OCI-LY7 (cell line): ENCODE measurements around the gene VASP.

Experiments
- EZH2phosphoT487 ChIP-seq: fragments of 200-600 bp; sonication (generic); IDR thresholded peaks from 2 replicates; pipeline ENCODE4 v1.6.1; 2018; ENCODE audit warnings: low read depth, borderline replicate concordance, mild to moderate bottlenecking, mixed run types, antibody characterized with exemption, low read length, moderate library complexity, mixed read lengths
- TF ChIP-seq, protein P1 (sequence below): fragments of 200-600 bp; sonication (generic); conservative IDR thresholded peaks from 2 replicates; pipeline ENCODE4 v1.5.1; 2014; ENCODE audit warnings: mild to moderate bottlenecking, antibody characterized with exemption, low read length, moderate library complexity, mixed read lengths

DNA sequence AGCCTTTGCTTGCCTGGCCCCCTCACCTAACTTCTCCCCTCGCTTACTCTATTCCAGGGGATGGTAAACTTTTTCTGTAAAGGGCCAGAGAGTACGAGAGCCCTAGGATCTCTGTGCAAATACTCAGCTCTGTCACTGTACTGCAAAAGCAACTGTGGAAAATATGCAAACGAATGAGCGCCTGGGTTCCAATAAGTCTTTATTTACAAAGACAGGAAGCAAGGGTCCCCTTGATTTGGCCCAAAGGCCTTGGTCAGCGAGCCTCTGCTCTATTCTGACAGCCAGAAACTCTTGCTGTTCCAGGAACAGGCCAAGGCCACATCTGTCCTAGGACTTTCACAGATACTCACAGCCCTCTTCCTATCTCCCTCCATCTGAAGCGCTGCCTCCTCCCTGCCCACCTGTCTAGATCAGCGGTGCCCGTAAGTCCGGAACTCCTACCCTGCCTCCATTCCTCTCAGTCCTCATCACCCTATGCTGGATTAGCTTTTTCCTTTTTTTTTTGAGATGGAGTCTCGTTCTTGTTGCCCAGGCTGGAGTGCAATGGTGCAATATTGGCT lies 40.0 kb downstream of the VASP start:
- TF ChIP-seq EZH2phosphoT487, result no peak
- TF ChIP-seq, protein P1, sequence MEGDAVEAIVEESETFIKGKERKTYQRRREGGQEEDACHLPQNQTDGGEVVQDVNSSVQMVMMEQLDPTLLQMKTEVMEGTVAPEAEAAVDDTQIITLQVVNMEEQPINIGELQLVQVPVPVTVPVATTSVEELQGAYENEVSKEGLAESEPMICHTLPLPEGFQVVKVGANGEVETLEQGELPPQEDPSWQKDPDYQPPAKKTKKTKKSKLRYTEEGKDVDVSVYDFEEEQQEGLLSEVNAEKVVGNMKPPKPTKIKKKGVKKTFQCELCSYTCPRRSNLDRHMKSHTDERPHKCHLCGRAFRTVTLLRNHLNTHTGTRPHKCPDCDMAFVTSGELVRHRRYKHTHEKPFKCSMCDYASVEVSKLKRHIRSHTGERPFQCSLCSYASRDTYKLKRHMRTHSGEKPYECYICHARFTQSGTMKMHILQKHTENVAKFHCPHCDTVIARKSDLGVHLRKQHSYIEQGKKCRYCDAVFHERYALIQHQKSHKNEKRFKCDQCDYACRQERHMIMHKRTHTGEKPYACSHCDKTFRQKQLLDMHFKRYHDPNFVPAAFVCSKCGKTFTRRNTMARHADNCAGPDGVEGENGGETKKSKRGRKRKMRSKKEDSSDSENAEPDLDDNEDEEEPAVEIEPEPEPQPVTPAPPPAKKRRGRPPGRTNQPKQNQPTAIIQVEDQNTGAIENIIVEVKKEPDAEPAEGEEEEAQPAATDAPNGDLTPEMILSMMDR, result no peak
